Dermis blood vessel endothelial cell (primary cell): ENCODE measurements around the gene CAP1. TPM values are rescaled to one million over a fixed set of nuclear protein-coding genes. Genes with fewer than 3 reads are reported as not detected.
"Not testable (repeated sequence)": the region's sequence is repeated elsewhere in the genome, so short reads cannot be mapped to it uniquely, and the experiment has no call there.

Source experiments
- DNase-seq: peaks from one replicate; pipeline ENCODE4 v3.0.0; 2010
- total RNA-seq: library from RNA; depleted of rRNA; stranded (reverse); fragments of >200 nt; gene quantifications from 2 replicates; pipeline ENCODE4 v1.2.3, GENCODE V29; 2014

CAP1 gene
- total RNA-seq, 1 donor from 2014 or later: 430 TPM

DNA sequence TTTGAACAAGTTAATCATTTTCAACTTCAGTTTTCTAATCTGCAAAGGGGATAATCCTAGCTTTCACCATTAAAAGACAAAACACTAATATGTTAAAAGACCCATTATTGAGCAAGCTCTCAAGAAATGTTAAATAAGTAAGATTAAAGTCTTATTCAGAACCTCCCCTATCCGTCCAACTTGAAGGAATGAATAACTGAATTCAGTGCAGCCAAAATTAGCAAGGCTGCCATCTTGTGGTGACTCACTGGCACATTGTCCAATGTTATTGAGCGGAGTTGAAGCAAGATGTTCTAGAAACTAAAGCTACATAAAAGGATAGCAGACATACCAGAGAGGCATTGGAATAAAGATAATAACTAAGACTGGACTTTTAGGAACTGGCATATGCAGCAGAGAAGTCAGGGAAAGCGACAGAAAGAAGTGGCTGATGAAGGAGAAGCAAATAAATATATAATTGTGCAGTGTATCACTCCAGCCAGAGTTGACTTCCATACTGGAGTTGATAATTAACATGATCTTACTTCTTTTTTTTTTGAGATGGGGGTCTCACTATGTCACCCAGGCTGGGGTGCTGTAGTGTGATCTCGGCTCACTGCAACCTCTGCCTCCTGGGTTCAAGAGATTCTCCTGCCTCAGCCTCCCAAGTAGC is 8.2 kb upstream of the CAP1 start:
- DNase-seq: peak; percentile 81

DNA sequence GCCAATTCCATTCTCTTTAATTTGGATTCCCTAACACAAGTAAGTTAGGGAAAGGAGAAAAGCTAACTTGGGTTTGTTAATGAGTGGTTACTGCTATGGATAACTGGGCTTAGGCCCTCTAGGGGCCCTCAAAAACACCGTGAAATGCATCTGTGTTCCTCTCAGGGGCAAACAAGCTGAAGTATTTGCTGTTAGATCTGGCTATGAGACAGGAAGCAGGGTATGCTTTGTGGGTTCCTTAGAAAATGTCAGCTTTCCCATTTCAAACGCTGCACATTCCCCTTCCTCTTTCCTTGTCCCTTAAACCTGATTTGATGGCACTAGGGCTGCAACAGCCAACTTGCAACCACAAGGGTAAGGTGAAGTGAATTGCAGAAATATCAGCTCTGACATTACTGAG is 5.7 kb upstream of the CAP1 start:
- no peak for DNase-seq

GRCh38 chr1:40036574-40036973 is 4.0 kb upstream of the CAP1 start:
- peak; percentile 26 for DNase-seq

DNA sequence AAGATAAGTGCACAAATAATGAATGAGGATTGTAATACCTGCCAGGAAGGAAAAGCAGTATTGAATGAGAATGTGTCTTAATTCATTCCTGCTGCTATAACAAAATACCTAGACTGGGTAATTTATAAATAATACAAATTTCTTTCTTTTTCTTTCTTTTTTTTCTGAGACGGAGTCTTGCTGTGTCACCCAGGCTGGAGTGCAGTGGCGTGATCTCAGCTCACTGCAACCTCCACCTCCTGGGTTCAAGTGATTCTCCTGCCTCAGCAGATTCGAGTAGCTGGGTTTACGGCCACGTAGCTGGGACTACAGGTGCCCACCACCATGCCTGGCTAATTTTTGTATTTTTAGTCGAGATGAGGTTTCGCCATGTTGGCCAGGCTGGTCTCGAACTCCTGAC is 3.3 kb upstream of the CAP1 start:
- not testable (repeated sequence) for DNase-seq

DNA sequence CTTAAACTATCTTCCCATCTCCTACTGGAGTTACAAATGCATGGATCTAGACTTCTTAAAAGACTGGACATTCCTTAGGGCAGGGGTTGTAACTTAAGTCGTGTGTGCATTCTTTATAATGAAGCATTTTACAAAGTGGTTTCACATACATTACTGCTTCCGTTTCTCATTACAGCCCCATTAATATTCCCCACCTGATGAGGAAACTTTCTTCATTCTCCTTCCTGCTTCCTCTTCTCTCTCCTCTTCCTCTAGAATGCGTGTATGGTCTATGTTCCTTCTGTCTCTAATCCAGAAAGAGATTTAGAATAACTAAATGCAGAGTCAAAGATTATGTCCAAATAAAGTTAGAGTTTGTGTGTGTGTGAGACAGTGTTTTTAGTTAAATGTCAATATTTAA is 1.8 kb upstream of the CAP1 start:
- no peak for DNase-seq

DNA sequence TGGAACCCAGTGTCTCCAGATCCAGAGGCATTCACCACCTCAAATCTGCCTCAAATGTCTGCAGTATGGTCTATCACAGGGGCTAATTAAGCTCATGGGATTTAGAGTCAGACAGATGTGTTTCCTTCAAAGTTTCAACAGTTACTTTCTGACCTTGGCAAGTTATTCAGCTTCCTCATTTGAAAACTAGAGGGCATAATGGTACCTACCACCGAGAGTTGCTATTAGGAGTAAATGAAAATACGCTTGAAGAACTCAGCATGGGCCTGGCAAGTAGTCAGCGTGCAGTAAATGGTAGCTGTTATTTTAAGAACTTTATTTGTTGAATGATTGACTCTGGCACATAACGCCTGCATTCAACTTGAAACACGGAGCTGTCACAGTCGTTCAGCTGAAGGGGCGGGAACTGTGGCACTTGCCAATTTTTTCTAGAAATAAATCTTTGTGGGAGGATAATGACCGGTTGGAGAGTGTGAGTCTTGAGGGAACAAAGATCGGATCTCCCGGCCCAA is 1.2 kb upstream of the CAP1 start:
- peak; percentile 75 for DNase-seq

DNA sequence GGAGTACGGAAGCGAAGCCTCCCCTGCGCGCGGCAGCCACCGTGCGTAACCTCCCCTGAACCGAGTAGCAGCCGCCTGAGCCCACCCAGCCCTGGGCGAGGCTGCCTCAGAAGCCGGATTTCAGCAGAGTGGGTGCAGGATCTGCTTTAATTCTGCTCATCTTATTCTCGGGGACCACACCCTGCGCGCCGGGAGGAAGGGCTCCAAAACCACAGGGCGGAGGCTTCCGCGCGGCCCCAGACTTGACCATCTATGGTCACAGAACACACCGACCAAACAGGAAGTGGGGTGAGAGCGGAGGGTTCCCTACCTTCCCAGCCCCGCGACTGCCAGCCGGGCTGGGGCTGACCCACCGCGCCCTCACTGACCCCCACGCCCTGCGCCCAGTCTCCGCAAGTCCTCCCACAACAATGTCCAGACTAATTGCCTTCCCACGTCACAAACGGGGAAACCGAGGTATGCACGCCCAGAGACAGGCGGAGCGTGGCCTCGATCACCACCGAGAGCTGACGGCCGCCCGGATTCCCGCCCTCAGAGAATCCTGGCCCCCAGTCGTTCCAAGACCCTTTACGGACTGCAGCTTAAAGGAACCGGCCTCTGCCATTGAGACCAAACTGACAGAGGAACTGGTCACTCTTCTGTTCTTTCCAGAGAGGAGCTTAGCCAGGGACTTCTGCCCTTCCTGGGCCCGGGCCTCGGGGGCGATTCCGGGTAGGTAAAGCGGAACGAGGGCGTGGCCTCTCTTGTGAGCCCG is 595 bp upstream of the CAP1 start:
- peak; percentile 73 for DNase-seq

DNA sequence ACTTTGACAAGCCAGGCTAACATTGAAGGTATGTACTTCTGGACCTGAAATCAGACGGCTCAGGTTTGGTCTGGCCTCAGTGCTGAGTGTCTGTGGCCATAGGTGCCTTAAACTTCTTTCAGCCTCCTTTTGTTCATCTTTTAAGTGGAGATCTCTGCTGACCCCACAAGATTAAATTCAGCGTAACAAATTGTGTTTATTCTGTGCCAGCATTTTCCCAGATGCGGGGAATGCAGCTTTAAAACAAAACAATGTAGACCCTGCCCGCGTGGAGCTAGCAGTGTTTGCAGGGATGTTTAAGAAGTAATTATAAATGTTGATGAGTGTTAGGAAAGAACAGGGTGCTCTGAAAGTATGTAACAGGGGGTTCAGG is 923 bp downstream of the CAP1 start:
- DNase-seq: no peak

DNA sequence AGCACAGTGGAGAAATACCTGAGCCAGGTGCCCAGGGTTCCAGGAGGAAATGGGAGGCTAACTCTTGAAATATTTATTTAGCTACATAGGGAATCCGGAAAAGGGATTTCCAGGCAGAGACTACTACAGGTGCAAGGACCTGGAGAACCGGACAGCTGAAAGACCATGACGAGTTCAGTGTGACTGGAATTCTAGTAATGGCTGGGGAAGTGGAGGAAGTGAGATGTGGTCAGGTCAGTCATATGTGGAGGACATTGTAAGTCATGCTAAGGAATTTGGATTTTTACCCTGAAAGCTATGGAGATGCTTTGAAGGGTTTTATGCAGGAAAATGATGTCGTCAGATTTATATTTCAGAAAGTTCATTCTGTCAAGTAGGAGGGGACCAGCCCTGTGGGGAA is 1.8 kb downstream of the CAP1 start:
- DNase-seq: peak; percentile 50

DNA sequence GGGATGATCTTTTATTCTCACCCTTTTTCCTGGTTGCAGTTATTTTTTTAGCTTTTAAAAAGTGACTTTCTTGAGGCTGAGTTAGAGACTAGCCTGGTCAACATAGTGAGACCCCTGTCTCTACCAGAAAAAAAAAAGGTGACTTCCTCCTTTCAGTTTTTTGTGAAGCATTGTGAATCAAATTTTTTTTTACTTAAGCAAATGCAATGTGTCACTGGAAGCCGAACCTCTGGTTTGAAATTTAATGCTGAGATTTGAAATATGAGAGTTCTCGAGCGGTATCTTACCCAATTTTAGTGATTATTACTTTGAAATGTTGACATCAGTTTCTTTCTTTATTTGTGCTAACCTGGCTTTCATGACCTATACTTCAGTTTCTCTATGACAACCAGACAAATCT is 3.6 kb downstream of the CAP1 start:
- DNase-seq: no peak

- no peak for DNase-seq
These were observed 4.7 kb downstream of the CAP1 start for GRCh38 chr1:40045182-40045581.

- DNase-seq: no peak
These were observed 5.2 kb downstream of the CAP1 start for GRCh38 chr1:40045766-40046165.

- peak; percentile 35 for DNase-seq
These were observed 6.7 kb downstream of the CAP1 start for GRCh38 chr1:40047276-40047675.

DNA sequence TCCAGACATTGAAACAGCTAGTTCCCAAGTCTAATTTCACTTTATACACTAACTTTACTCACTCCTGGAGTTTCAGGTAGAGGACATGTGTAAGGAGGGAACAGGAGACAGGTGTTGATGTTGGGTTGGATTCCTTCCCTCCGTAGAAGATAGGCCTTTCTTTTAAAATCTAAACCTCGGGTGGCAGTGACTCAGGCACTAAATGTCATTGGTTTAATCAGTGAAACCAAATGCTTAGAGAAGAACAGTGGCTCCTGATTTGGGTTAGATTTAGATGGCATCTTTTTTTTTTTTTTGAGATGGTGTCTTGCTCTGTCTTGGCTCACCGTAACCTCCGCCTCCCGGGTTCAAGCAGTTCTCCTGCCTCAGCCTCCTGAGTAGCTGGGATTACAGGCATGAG is 7.2 kb downstream of the CAP1 start:
- DNase-seq: no peak

DNA sequence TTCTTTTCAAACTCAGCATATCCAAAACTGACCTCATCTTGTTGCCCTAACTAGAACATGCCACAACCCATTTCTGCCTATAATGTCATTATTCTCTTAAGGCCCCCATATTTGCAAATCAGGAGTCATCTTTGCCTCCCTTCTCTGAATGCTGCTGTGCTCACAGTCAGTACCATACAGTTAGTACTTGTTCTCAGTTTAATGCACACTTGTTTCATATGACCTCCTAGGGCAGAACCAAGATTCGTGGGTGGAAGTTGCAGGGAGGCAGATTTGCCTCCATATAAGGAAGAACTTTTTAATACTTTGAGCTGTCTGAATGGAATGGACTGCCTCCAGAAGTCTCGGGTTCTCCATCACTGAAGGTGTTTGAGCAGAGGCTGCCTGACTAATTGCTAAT is 9.2 kb downstream of the CAP1 start:
- peak; percentile 30 for DNase-seq

DNA sequence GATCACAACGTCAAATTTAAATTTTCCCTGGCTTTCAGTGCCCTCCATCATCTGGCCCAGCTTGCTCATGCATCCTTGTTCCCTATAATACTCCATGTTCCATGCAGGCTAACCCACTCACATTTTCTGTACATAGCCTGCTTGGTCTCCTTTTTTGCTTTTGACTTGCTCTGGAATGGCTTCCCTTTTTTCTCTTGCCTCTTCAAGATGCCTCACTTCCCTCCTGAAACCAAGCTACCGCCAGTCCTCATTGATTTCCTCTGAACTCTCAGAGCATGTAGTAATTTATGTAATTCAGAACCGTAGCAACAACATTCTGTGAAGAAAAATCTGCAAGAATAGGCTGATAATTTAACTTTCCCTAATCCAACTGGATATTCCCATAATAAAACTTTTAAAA is 10.3 kb downstream of the CAP1 start:
- DNase-seq: no peak

DNA sequence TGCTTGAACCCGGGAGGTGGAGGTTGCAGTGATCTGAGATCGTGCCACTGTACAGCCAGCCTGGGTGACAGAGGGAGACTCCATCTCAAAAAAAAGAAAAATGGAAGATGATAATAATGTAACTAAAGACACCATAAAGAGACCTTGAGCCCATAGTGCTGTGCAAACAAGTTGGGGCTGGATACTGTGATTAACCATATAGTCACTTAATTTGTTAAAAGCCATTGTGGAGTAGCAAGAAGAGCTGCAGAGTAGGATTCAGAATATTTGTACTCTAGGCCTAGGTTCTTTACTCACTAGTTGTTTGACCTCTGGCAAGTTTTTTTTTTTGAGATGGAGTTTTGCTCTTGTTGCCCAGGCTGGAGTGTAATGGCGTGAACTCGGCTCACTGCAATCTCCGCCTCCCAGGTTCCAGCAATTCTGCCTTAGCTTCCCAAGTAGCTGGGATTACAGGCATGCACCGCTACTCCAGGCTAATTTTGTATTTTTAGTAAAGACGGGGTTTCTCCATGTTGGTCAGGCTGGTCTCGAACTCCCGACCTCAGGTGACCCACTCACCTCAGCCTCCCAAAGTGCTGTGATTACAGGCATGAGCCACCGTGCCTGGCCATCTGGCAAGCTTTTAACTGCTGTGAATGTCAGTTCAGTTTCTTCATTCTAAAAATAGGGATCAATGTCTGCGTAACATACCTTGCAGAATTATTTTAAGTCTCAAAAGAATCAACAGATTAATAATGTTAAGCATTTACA is 12.8 kb downstream of the CAP1 start:
- no peak for DNase-seq

DNA sequence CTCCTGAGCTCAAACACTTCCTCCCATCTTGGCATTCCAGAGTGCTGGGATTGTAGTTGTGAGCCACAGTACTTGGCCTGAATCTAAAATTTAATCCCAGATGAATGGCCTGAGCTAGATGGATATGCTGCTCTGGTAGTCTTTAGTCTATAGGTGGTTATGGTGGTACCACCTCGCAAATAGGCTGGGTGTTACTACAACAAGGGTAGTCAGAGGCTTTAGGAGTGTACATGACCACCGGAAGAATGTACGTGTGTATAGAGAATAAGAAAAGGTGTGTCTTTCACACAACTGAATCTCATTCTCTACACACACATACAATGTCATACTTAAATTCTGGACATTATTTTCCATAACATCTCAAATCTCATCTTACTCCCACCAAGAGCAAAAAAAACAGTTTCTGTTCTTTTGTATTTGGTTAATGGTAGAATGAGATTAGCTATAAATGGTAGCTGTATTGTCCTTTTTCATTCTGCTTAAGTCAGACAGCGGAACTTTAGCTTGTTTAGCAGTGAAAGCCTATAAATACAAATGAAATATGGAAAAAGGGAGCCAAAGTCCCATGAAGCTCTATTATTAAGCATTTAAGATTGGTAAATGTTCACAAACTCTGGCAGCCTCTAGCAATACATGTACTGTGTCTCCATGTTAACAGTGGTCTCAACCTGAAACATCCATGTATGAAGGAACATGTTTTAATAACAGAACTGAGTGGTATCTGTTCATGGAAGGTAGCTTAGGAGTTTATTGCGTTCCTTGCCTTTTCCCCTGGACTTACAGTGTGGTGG is 16.2 kb downstream of the CAP1 start:
- no peak for DNase-seq

DNA sequence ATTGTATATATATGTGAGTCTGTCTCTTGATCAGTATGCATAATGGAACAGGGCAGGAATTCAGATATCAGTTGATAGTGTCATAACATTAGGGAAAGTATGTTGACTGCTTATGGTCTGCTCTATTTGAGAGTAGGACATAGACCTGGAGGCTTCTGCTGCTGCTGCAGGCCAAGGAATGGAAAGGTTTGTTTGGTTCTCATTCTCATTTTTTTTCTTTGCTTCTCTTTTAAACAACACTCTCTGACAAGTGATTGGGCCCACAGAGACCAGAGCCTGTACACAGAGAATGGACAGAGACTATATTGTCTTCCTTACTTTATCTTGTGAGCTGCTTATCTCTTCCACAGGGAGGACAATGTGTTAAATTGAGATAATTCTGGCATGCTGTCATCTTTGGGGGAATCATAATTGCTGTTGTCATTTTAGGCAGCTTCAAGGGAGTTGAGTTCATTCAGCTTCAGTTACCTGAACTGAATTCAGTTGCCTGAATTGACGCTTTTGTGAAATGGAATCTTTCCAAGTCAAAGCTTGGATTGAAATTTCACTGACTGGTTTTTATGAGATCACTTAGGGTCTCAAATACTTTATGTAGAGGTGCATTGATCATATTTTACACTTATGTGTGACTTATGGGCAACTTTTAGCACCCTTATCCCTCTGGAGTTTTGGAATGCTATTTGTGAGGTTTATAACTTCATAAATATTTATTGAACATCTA is 16.9 kb downstream of the CAP1 start:
- no peak for DNase-seq

GRCh38 chr1:40058097-40058452 is 17.5 kb downstream of the CAP1 start:
- no peak for DNase-seq

- DNase-seq: peak; percentile 44
These were observed 18.2 kb downstream of the CAP1 start for GRCh38 chr1:40058453-40059337.
